Right atrium auricular region (tissue), 2 donors: ENCODE measurements around the gene ACOXL. TPM values are rescaled to one million over a fixed set of nuclear protein-coding genes. Genes with fewer than 3 reads are reported as not detected.

Source experiments
- DNase-seq: peaks from one replicate; pipeline ENCODE4 v3.0.0-alpha.2; 2019; ENCODE audit warnings: low spot score
- H3K27ac ChIP-seq, 2 donors: fragments of 200-600 bp; sonication (generic); 1 replicate in 1 of 2; 2 replicates in 1 of 2; pipeline ENCODE4 v1.5.1; 2016 to 2019
- H3K27me3 ChIP-seq, 2 donors: fragments of 200-600 bp; sonication (generic); one replicate each; pipeline versions ENCODE4 v1.5.1 to v1.6.0; 2017 to 2019
- H3K36me3 ChIP-seq: fragments of 200-600 bp; sonication (generic); one replicate; pipeline ENCODE4 v1.5.1; 2016
- H3K4me1 ChIP-seq, 2 donors: fragments of 200-600 bp; sonication (generic); one replicate each; pipeline versions ENCODE4 v1.5.1 to v1.6.0; 2017 to 2019
- H3K4me3 ChIP-seq, 2 donors: fragments of 200-600 bp; sonication (generic); 1 replicate in 1 of 2; 2 replicates in 1 of 2; pipeline ENCODE4 v1.5.1; 2017 to 2019; ENCODE audit warnings: mild to moderate bottlenecking in 1 of 2, moderate library complexity in 1 of 2
- H3K9me3 ChIP-seq, 2 donors: fragments of 200-600 bp; sonication (generic); one replicate each; pipeline ENCODE4 v1.5.1; 2019
- CTCF ChIP-seq, 2 donors: fragments of 200-600 bp; sonication (generic); IDR thresholded peaks; one replicate each; pipeline ENCODE4 v1.5.1; 2019; ENCODE audit warnings: antibody characterized with exemption in 2 of 2
- total RNA-seq, 2 donors: library from RNA; depleted of rRNA; stranded (reverse); fragments of >200 nt; gene quantifications; one replicate each; pipeline ENCODE4 v1.1.0, GENCODE V29; 2016

The ACOXL gene
- total RNA-seq, 2 donors from 2014 or later = 0.33 to 0.55 TPM

GRCh38 chr2:111167863-111168162, 435.4 kb downstream of the ACOXL start:
- no peak for DNase-seq
- no peaks in the 10 kb centered on the region for H3K9me3 ChIP-seq
- no peak for TF ChIP-seq CTCF (IDR thresholded peaks at IDR 0.05)
- H3K27ac ChIP-seq = no peak overlapping the region
- H3K27me3 ChIP-seq = no peaks in the 10 kb centered on the region
- H3K36me3 ChIP-seq = peaks cover 4% of the 10 kb centered on the region
- peaks cover 0 to 2% of the 10 kb centered on the region in 2 donors for H3K4me1 ChIP-seq
- H3K4me3 ChIP-seq = no peak overlapping the region

Other genes starting within 250 kb of the ACOXL start
- 10 to 100 TPM; 21.1 to 21.7 TPM for gene RGPD6, start 155.4 kb upstream of the ACOXL start, total RNA-seq
- 1 to 10 TPM in 1 of 2 donors, under 1 TPM in 1; 0.28 to 1.4 TPM for gene BUB1, start 54.5 kb upstream of the ACOXL start, total RNA-seq